ENCODE measurements around the gene MOSMO. TPM values are rescaled to one million over a fixed set of nuclear protein-coding genes. Genes with fewer than 3 reads are reported as not detected.
"Not testable (repeated sequence)": the region's sequence is repeated elsewhere in the genome, so short reads cannot be mapped to it uniquely, and the experiment has no call there.

MOSMO gene
- total and polyA plus RNA-seq, 12 donors = 11.7 to 49.0 (median 20.5) TPM

DNA sequence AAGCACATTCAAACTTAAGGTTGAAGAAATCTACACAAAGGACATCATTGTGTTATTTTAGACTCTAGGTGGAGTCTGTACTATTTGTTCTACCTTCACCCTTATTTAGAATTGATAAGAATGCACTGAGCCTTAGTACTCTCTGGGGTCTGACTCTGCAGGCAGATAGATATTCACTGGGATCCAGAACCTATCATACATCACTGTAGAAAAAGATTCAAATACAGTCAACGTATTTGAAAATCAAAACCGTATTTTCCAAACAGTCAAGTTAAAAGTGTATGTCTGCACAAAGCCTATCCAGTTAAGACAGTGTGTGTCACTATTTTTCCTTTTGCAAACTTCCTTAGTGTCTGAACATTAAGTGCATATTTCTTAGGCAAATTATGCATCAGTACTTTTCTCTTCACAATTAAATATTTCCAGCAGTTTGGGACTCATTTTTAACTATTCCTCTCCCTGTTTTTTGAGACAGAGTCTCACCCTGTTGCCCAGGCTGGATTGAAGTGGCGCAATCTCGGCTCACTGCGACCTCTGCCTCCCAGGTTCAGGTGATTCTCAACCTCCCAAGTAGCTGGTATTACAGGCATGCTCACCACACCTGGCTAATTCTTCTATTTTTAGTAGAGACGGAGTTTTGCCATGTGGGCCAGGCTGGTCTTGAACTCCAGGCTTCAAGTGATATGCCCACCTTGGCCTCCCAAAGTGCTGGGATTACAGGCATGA lies 22.3 kb downstream of the MOSMO start:
- 86 to 92% (median 89%) methylated on average over 6 of the region's 6 CpGs for WGBS, 4 donors
- no peaks in the 10 kb centered on the region for H3K36me3 ChIP-seq (replicated peaks in 1 of 2)
- intact Hi-C loops (cut with DNase I) = no loop called here
- no peaks in the 10 kb centered on the region for H3K27me3 ChIP-seq
- no peak for TF ChIP-seq POLR2A (IDR thresholded peaks at IDR 0.05)
- TF ChIP-seq, protein P1, sequence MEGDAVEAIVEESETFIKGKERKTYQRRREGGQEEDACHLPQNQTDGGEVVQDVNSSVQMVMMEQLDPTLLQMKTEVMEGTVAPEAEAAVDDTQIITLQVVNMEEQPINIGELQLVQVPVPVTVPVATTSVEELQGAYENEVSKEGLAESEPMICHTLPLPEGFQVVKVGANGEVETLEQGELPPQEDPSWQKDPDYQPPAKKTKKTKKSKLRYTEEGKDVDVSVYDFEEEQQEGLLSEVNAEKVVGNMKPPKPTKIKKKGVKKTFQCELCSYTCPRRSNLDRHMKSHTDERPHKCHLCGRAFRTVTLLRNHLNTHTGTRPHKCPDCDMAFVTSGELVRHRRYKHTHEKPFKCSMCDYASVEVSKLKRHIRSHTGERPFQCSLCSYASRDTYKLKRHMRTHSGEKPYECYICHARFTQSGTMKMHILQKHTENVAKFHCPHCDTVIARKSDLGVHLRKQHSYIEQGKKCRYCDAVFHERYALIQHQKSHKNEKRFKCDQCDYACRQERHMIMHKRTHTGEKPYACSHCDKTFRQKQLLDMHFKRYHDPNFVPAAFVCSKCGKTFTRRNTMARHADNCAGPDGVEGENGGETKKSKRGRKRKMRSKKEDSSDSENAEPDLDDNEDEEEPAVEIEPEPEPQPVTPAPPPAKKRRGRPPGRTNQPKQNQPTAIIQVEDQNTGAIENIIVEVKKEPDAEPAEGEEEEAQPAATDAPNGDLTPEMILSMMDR (IDR thresholded peaks at IDR 0.05) = no peak
- no peaks in the 10 kb centered on the region for H3K9me3 ChIP-seq (replicated peaks in 1 of 3)
- H3K4me3 ChIP-seq = no peak overlapping the region
- no peak overlapping the region for H3K27ac ChIP-seq
- H3K4me1 ChIP-seq (replicated peaks in 1 of 2) = peaks cover 28 to 58% of the 10 kb centered on the region in 2 donors
- no peak for DNase-seq

DNA sequence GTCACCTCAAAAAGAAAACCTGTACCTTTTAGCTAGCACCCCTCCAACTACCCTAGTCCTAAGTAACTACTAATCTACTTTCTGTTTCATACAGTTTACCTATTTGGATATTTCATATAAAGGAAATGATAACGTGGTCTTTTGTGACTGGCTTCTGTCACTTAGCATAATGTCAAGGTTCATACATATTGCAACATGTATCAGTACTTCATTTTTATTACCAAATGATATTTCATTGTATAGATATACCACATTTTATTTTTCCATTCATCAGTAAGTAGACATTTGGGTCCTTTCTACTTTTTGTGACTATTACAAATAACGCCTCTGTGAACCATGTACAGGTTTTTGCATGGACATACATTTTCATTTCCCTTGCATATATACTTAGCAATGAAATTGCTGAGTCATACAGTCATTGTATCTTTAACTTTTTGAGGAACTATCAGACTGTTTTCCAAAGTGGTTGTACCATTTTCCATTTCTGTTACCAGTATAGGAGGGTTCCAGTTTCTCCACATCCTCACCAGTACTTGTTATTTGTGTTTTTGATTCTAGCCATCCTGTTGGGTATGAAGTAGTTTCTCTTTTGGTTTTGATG lies 23.7 kb downstream of the MOSMO start:
- no peak for DNase-seq
- Histone ChIP-seq H3K4me1 (replicated peaks in 1 of 2) (peaks cover 24 to 53% of the 10 kb centered on the region in 2 donors), H3K27ac (no peak overlapping the region), H3K9me3 (replicated peaks in 1 of 3) (no peaks in the 10 kb centered on the region), H3K27me3 (no peaks in the 10 kb centered on the region), H3K36me3 (replicated peaks in 1 of 2) (no peaks in the 10 kb centered on the region), H3K4me3 (no peak overlapping the region)
- WGBS, 4 donors = 61 to 83% (median 82%) methylated on average over 2 of the region's 2 CpGs
- intact Hi-C loops (cut with DNase I) = no loop called here
- TF ChIP-seq POLR2A (IDR thresholded peaks at IDR 0.05) = no peak
- TF ChIP-seq, protein P1 (IDR thresholded peaks at IDR 0.05) = no peak

DNA sequence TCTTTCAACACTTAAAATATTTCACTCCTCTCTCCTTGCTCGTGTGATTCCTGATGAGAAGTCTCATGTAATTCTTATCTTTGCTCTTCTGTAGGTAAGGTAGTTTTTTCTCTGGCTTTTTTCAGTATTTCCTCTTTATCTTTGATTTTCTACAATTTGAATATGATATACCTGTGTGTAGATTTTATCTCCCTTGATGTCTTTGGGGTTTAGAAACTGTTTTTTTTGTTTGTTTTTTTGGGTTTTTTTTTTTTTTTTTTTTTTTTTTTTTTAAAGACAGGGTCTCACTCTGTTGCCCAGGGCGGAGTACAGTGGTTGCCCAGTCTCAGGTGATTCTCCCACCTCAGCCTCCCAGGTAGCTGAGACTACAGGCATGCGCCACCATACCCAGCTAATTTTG lies 26.6 kb downstream of the MOSMO start:
- H3K36me3 ChIP-seq (replicated peaks in 1 of 2) = no peaks in the 10 kb centered on the region
- intact Hi-C loops (cut with DNase I) = no loop called here
- no peaks in the 10 kb centered on the region for H3K9me3 ChIP-seq (replicated peaks in 1 of 3)
- H3K4me1 ChIP-seq (replicated peaks in 1 of 2) = peaks cover 4 to 24% of the 10 kb centered on the region in 2 donors
- no peaks in the 10 kb centered on the region for H3K27me3 ChIP-seq
- no peak for TF ChIP-seq POLR2A (IDR thresholded peaks at IDR 0.05)
- TF ChIP-seq, protein P1 (IDR thresholded peaks at IDR 0.05) = no peak
- H3K4me3 ChIP-seq = no peak overlapping the region
- 86 to 93% (median 89%) methylated on average over 3 of the region's 3 CpGs for WGBS, 4 donors
- H3K27ac ChIP-seq = no peak overlapping the region
- DNase-seq = no peak

DNA sequence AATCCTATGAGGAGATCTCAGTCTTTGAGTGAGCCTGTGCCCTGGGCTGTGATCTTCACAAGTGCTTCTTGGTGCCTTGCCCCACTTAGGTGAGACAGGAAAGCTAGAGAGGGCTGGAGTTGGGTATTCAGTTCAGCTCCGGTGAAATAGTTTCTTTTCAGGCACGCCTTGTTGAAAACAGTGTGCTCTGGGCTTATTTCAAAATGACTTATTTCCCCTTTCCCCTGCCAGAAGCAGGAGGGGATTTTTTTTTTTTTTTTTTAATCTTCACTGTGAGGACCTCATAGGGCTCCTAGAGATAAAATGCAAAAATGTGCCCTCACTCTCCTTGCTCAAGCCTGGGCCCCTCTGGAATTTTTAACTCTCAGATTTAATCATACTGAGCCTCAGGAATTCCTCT lies 27.2 kb downstream of the MOSMO start:
- H3K4me1 ChIP-seq (replicated peaks in 1 of 2) = peaks cover 0 to 17% of the 10 kb centered on the region in 2 donors
- H3K9me3 ChIP-seq (replicated peaks in 1 of 3) = no peaks in the 10 kb centered on the region
- DNase-seq = no peak
- H3K27me3 ChIP-seq = no peaks in the 10 kb centered on the region
- no peaks in the 10 kb centered on the region for H3K36me3 ChIP-seq (replicated peaks in 1 of 2)
- TF ChIP-seq POLR2A (IDR thresholded peaks at IDR 0.05) = no peak
- TF ChIP-seq, protein P1 (IDR thresholded peaks at IDR 0.05) = no peak
- intact Hi-C loops (cut with DNase I) = no loop called here
- H3K27ac ChIP-seq = no peak overlapping the region
- WGBS, 4 donors = 41 to 65% (median 59%) methylated on average over 2 of the region's 2 CpGs
- H3K4me3 ChIP-seq = no peak overlapping the region

DNA sequence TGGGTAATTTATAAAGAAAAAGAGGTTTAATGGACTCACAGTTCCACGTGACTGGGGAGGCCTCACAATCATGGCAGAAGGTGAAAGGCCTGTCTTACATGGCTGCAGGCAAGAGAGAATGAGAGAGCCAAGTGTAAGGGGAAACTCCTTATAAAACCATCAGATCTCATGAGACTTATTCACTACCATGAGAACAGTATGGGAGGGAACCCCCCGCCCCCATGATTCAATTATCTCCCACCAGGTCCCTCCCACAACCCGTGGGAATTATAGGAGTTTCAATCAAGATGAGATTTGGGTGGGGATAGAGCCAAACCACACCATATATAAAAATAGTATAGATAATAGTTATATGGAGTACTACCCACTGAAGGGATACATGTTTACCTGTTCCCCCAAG lies 36.0 kb downstream of the MOSMO start:
- intact Hi-C loops (cut with DNase I); H3K27me3 ChIP-seq; H3K4me1 ChIP-seq (replicated peaks in 1 of 2); DNase-seq; H3K9me3 ChIP-seq (replicated peaks in 1 of 3); H3K27ac ChIP-seq; H3K4me3 ChIP-seq; H3K36me3 ChIP-seq (replicated peaks in 1 of 2): not testable (repeated sequence)
- 92 to 96% (median 93%) methylated on average over 3 of the region's 3 CpGs for WGBS, 4 donors

DNA sequence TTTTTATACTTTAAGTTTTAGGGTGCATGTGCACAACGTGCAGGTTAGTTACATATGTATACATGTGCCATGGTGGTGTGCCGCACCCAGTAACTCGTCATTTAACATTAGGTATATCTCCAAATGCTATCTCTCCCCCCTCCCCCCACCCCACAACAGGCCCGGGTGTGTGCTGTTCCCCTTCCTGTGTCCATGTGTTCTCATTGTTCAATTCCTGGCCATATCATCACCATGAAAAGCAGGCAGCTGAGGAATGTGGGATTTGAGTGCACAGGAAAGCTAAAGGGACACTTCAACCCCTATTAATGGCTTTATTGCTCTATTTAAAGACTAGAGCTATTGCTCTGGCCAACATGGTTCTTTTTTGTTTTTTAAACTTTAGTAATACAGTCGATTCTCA lies 38.0 kb downstream of the MOSMO start:
- H3K36me3 ChIP-seq (replicated peaks in 1 of 2); H3K4me1 ChIP-seq (replicated peaks in 1 of 2); intact Hi-C loops (cut with DNase I); H3K9me3 ChIP-seq (replicated peaks in 1 of 3); H3K27ac ChIP-seq; H3K27me3 ChIP-seq; DNase-seq; H3K4me3 ChIP-seq: not testable (repeated sequence)
- WGBS, 4 donors = 61 to 74% (median 69%) methylated on average over 5 of the region's 5 CpGs

Data from adrenal gland (tissue), 12 donors.